Skeletal muscle cell (primary cell): Measurements from ENCODE around the gene PTGR3.
A peak's percentile ranks its signal among the peaks of the same experiment; 100 is the strongest.
"Not testable (repeated sequence)": the region's sequence is repeated elsewhere in the genome, so short reads cannot be mapped to it uniquely, and the experiment has no call there.

Experiments used
- DNase-seq: peaks from one replicate; pipeline ENCODE4 v3.0.0-alpha.2; 2010; ENCODE audit warnings: low read depth
- H3K4me3 ChIP-seq: 2 replicates; pipeline ENCODE4 v1.5.1; 2011; ENCODE audit warnings: low read depth, mild to moderate bottlenecking, control low read depth, low read length, moderate library complexity

The PTGR3 gene

GRCh38 chr18:75206452-75207309 lies 2.3 kb downstream of the PTGR3 start:
- H3K4me3 ChIP-seq, result peak overlapping the region; percentile 83
- DNase-seq, result no peak

- peak overlapping the region; percentile 45 for H3K4me3 ChIP-seq
Observed at GRCh38 chr18:75205514-75206132, 3.3 kb downstream of the PTGR3 start.

DNA sequence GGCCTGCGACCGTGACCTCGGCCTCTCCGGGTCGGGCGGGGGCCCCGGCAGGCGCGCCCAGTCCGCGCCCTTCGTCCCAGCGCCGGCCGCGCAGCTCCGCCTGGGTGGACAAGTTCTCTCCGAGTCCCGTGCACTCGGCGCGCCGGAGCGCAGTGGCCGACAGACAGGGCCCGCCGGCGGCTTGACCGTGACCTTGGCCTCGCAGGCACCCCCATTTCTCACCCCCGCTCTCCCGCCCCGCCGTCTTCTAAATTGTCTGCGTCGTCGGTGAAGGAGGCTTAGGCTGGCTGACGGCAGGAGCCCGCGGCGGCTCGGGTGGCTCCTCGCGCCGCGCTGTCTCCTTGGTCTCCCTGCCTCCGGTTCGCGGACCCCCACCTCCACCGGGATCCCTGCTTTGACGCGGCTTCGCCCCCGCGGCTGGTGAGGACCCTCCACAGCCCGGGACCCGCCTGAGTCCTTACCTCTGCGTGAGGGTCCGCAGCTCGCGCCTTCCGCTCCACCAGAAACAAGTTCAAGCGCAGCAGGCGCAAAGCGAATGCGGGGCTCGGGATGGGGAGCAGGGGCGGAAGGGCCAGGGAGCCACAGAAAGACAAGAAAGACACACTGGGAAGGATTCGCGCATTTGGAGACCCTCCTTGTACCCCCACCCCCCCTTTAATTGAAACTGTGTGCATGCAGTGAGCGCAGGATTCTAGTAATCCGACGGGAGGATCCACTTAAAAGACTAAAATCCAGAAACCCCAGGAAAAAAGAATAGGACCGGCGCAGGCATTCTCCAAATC lies 4.0 kb downstream of the PTGR3 start:
- DNase-seq, result no peak
- H3K4me3 ChIP-seq, result peak overlapping the region; percentile 45

More at GRCh38 chr18:75205514-75206132, 3.3 kb downstream of the PTGR3 start:
- no peak for DNase-seq

DNA sequence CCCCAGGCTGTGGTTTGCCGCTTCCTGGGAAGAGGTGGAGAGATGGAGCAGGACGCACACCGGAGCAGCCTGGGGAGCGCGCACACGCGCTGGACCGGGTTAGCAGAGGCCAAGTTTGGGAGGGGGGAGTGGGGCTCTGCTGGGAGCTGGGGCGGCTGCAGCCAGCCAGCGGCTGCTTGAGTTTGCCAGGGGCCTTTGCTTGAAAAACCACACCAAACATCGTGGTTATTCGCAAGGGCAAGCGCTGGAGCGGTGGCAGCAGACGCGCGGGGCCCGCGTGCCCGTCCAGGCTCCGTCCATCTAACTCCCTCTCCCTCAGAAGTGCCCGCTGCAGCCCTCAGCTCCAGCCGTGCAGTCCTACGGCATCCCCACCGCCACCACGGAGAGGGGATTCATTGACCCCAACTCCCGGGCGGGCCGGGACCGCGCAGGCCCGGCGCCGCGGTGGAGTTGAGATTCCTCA lies 4.6 kb downstream of the PTGR3 start:
- H3K4me3 ChIP-seq, result peak overlapping the region; percentile 45
- DNase-seq, result no peak

DNA sequence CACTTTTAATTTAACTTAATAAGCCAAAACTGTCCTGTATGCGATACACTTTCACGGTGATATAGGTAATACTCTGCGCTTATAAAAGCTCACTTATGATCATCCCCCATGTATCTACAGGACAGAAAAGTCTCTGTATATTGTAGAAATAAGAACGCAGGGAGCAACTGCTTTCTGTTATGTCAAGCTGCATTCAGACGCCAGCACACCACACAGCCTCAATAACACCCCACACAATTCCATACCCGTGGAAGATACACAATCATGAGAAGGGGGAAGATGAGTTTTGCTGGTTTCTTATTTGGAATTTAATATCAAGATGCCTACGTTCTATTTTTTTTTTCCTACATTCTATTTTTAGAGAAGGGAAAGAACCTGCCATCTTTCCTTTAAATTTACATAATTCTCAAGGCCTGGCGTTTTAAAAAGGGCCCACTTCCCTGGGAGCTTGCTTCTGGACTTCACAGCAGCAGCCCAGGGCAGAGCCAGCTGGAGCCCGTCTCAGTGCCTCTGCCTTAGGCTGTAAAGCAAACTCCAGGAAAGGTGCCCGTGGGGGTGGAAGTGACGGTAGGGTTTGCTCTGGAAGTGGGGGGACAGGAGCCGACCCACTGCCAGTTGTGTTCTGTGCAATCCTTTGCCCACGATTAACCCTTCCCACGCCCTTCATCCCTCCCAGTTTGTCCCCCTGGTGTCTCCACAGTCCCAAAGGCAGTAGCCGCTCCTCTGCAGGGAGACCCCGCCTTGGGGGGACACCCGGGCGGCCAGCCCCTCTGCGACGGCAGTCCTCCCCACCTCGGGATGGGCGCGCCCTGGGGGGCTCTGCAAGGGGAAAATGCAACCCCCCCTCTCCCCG lies 5.3 kb downstream of the PTGR3 start:
- peak overlapping the region; percentile 45 for H3K4me3 ChIP-seq
- no peak for DNase-seq

DNA sequence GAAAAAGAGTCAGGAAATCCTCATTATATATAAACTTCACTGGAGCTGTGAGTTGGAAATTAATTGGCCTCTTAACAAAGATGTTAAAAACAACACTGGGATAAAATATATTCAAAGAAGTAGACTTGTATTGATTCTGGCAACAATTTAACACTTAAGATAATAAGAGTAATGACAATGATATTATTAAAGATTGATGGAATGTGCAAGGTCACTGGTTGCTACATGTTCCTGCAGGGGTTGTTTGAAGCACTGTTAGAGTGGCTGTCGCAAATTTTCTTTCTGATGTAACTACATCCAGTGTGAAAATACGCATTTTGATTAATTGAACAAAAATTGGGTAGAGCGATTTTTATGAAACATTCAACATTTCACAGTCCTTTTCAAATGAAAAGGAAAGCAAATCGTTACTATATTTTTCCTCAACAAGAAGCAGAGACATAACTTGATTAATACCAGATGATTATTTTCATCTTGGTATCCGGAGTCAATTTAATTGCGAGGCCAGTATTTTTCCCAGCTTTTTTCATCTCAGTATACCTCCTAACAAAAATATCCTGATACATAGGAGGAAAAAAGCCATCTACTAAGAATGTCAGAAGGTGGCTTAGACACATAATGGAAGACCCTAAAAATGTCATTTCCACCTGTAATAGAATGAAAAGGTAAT lies 6.1 kb downstream of the PTGR3 start:
- no peak for DNase-seq
- no peak overlapping the region for H3K4me3 ChIP-seq

GRCh38 chr18:75201282-75202270 lies 7.4 kb downstream of the PTGR3 start:
- H3K4me3 ChIP-seq, result no peak overlapping the region
- no peak for DNase-seq

DNA sequence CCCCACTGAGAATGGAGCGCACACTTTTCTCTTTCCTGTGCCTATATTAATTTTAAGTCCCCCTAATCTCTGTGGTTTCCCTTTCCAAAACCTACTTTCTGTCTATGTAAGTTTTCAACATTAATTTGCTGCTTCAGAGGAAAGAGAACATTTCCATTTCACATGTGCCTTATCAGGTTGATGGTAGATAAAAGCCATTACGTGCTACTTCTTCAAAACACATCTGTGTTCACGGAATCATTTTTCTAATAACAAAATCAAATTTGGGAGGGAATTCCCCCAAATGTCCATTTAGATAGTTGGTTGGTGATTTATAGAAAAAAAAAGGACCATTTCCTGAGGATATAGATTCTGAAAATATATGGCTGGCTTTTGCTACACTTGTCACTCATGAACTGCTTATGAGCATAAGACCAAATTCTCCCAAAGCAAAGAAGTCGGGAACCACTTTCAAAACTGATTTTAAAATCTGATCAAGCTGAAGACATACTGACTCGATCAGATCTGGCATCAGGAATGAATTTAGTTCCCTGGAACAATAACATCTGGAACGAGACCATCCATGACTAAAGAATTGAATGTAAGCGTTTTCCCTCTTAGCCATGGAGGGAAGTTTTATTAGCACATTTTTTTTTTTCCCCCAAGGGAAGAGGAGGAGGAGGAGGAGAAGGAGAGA lies 8.2 kb downstream of the PTGR3 start:
- no peak overlapping the region for H3K4me3 ChIP-seq
- DNase-seq, result no peak

DNA sequence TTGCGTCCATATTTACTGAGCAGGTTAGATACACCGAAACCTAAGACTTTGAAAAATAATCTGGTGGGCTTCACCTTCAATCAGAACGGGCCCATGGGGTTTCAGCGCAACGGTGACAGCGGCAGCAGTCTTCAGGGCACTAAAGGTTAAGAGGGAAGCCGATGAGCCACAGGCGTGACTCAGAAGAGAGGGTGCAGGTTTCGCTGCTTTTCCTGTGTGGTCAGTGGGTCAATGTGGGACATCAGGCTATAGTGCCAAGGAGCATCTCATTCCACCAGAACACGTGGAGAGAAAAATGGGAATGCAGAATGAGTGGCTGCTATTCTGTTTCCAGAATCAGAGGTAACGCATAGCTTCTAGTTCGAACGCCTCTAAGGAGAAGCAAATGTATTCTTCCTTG lies 8.9 kb downstream of the PTGR3 start:
- H3K4me3 ChIP-seq, result no peak overlapping the region
- no peak for DNase-seq

DNA sequence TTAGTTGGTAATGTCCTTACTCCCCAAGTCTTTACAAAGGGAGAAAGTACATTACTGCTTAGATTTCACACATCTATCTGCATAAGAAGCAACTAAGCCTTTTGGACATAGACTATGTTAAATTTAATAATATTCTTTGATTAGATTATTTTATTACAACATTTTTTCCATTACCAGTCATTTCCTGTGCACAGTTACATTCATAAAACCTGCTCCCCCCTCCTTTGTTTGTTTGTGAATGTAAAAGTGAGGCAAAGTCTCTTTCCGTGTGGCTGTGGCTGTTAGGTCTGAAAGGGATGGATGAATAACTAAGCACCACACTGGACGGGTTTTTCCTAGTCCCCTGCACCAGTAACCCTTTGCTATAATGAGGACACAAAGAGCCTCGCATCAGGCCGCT lies 9.6 kb downstream of the PTGR3 start:
- no peak for DNase-seq
- H3K4me3 ChIP-seq, result no peak overlapping the region

DNA sequence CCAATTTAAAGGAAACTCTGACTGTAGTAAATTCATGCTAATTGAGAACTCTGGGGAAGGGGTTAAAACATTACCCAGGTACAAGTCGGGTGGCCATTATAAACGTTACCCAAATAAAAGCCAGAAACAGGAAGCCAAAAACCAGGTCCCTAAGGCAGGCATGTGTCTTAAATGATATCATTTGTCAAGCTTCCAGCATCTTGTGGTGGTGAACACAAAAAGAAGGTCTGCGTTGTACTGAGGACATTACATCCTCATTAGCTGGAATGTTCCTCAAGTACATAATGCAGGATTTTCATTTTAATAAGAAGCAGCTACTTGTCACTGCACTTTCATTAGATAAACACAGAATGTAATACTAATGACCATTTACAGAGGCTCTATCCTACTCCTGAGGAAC lies 10.9 kb downstream of the PTGR3 start:
- no peak for DNase-seq

GRCh38 chr18:75192899-75193298 lies 16.0 kb downstream of the PTGR3 start:
- no peak for DNase-seq
- H3K4me3 ChIP-seq, result no peak overlapping the region

More for the DNA sequence above, 10.9 kb downstream of the PTGR3 start:
- no peak overlapping the region for H3K4me3 ChIP-seq

DNA sequence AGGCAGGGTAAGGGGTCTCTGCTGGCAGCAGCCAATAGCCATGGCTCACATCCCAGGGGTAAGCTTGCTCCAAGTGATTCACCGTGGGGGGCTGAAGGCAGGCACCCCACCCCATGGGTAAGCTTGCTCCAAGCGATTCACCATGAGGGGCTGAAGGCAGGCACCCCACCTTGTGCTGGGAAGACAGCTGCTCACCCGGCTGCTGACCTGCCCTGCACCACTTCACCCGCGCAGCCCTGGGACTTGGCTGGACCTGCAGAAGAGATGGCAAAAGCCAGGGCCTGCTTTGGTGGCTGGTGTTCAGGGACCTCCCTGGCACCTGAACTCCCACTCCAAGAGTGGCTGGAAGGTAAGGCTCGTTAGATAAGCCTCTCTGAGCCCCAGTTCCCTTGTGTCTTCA lies 19.2 kb downstream of the PTGR3 start:
- no peak for DNase-seq
- no peak overlapping the region for H3K4me3 ChIP-seq

DNA sequence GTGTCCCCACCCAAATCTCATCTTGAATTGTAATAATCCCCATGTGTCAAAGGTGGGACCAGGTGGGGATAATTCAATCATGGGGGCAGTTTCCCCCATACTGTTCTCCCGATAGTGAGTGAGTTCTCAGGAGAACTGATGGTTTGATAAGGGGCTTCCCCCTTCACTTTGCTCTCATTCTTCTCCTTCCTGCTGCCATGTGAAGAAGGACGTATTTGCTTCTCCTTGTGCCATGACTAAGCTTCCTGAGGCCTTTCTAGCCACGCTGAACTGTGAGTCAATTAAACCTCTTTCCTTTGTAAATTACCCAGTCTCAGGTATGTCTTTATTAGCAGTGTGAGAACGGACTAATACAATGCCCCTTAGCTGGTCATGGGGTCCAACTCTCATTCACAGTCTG lies 21.2 kb downstream of the PTGR3 start:
- H3K4me3 ChIP-seq, DNase-seq: not testable (repeated sequence)

DNA sequence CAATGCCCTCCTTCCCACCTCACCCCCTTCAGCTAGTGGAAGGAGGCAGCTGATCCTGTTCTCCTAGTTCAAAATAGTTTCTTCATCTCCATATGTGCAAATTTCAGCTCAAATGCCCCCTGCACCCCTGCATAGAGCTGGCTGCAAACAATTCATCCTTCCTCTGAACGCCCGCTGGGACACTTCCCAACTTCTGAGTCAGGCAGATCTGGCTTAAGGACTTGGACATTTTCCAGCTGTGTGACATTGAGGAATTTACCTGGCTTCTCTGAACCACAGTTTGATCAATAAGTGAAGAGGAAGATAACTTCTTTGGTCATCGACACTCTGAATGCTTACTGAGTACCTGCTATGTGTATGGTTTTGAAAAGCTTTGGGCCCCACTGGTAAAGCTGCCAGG lies 23.5 kb downstream of the PTGR3 start:
- no peak overlapping the region for H3K4me3 ChIP-seq
- no peak for DNase-seq

- no peak overlapping the region for H3K4me3 ChIP-seq
- no peak for DNase-seq
Observed at GRCh38 chr18:75183973-75184493, 24.9 kb downstream of the PTGR3 start.

GRCh38 chr18:75183524-75183923 lies 25.4 kb downstream of the PTGR3 start:
- DNase-seq, result no peak
- no peak overlapping the region for H3K4me3 ChIP-seq
